HepG2 (cell line): ENCODE results near the gene PNPLA1. TPM values are rescaled to one million over a fixed set of nuclear protein-coding genes. Genes with fewer than 3 reads are reported as not detected.

ENCODE experiments used
- ADNP ChIP-seq: sonication (generic); formaldehyde crosslinking; IDR thresholded peaks from 2 replicates; pipeline ENCODE4 v1.4.0; 2020; ENCODE audit warnings: missing genetic modification reagents
- AGO1 ChIP-seq: fragments of 200-400 bp; formaldehyde crosslinking; IDR thresholded peaks from 2 replicates; pipeline ENCODE4 v1.6.1; 2017; ENCODE audit warnings: mild to moderate bottlenecking, low read depth, low read length, moderate library complexity; ENCODE audit not compliant: poor library complexity, severe bottlenecking
- ARID5B ChIP-seq: IDR thresholded peaks from 2 replicates; pipeline ENCODE4 v1.4.0; 2020; ENCODE audit warnings: mild to moderate bottlenecking, missing genetic modification reagents
- GLI4 ChIP-seq: sonication (generic); formaldehyde crosslinking; IDR thresholded peaks from 2 replicates; pipeline ENCODE4 v1.5.1; 2020; ENCODE audit warnings: missing genetic modification reagents, mild to moderate bottlenecking, moderate library complexity, borderline replicate concordance
- HNF4A ChIP-seq: sonication (generic); formaldehyde crosslinking; IDR thresholded peaks from 2 replicates; pipeline ENCODE4 v1.4.0; 2020; ENCODE audit warnings: missing genetic modification reagents
- HOXA9 ChIP-seq: sonication (generic); formaldehyde crosslinking; IDR thresholded peaks from 2 replicates; pipeline ENCODE4 v1.8.1; 2022; ENCODE audit warnings: missing genetic modification reagents, mild to moderate bottlenecking, moderate library complexity, borderline replicate concordance
- MAF1 ChIP-seq: sonication (generic); formaldehyde crosslinking; IDR thresholded peaks from 2 replicates; pipeline ENCODE4 v1.5.0; 2020; ENCODE audit warnings: missing genetic modification reagents, borderline replicate concordance
- NRL ChIP-seq: sonication (generic); formaldehyde crosslinking; IDR thresholded peaks from 2 replicates; pipeline ENCODE4 v1.5.0; 2020; ENCODE audit warnings: missing genetic modification reagents, mild to moderate bottlenecking, moderate library complexity, borderline replicate concordance
- PBX2 ChIP-seq: IDR thresholded peaks from 2 replicates; pipeline ENCODE4 v1.6.1; 2016; ENCODE audit warnings: control low read depth
- RXRA ChIP-seq: sonication (generic); formaldehyde crosslinking; IDR thresholded peaks from 2 replicates; pipeline ENCODE4 v1.5.1; 2020; ENCODE audit warnings: missing genetic modification reagents
- TBX2 ChIP-seq: sonication (generic); formaldehyde crosslinking; IDR thresholded peaks from 2 replicates; pipeline ENCODE4 v1.5.0; 2020; ENCODE audit warnings: missing genetic modification reagents, mild to moderate bottlenecking, borderline replicate concordance
- ZFX ChIP-seq: sonication (generic); formaldehyde crosslinking; IDR thresholded peaks from 2 replicates; pipeline ENCODE4 v1.4.0; 2020; ENCODE audit warnings: mild to moderate bottlenecking, low read depth, missing genetic modification reagents, moderate library complexity
- ZFY ChIP-seq: sonication (generic); formaldehyde crosslinking; IDR thresholded peaks from 2 replicates; pipeline ENCODE4 v1.4.0; 2020; ENCODE audit warnings: missing genetic modification reagents
- ZNF205 ChIP-seq: IDR thresholded peaks from 2 replicates; pipeline ENCODE4 v1.6.1; 2018; ENCODE audit warnings: missing biosample characterization, missing genetic modification reagents
- ZNF230 ChIP-seq: sonication (generic); formaldehyde crosslinking; IDR thresholded peaks from 2 replicates; pipeline ENCODE4 v1.4.0; 2020; ENCODE audit warnings: mild to moderate bottlenecking, missing genetic modification reagents
- ZNF343 ChIP-seq: sonication (generic); formaldehyde crosslinking; IDR thresholded peaks from 2 replicates; pipeline ENCODE4 v1.4.0; 2020; ENCODE audit warnings: mild to moderate bottlenecking, missing genetic modification reagents
- ZNF547 ChIP-seq: sonication (generic); formaldehyde crosslinking; IDR thresholded peaks from 2 replicates; pipeline ENCODE4 v1.5.1; 2020; ENCODE audit warnings: mild to moderate bottlenecking, missing genetic modification reagents
- polyA plus RNA-seq, 8 experiments: library from polyadenylated mRNA; depleted of rRNA in 3 of 8; stranded (reverse) in 7 of 8; unstranded in 1 of 8; fragments of >200 nt; fragmentation: Illumina TruSeq in 4 of 8; extraction: Trizol in 4 of 8; gene quantifications; 2 replicates each; pipeline versions ENCODE4 v1.2.1 to v1.2.3, GENCODE V29; 2011 to 2016; ENCODE audit warnings: low read depth in 4 of 8, missing spikeins in 1 of 8, mixed read lengths in 1 of 8; ENCODE audit not compliant: insufficient read depth in 1 of 8
- total RNA-seq, 5 experiments: library from RNA; depleted of rRNA; stranded (reverse); fragments of >200 nt; fragmentation: Illumina TruSeq; extraction: Trizol; gene quantifications; 2 replicates each; pipeline ENCODE4 v1.2.3, GENCODE V29; 2016; ENCODE audit warnings: low read depth in 1 of 5
- TF ChIP-seq, protein P1 (sequence below): sonication (generic); formaldehyde crosslinking; IDR thresholded peaks from 2 replicates; pipeline ENCODE4 v1.4.0; 2020; ENCODE audit warnings: missing genetic modification reagents

The PNPLA1 gene
- total and polyA plus RNA-seq, 2 of the 13 experiments (the other 11 are each of a cell fraction or from before 2014, with no cell fraction given) = not detected

DNA sequence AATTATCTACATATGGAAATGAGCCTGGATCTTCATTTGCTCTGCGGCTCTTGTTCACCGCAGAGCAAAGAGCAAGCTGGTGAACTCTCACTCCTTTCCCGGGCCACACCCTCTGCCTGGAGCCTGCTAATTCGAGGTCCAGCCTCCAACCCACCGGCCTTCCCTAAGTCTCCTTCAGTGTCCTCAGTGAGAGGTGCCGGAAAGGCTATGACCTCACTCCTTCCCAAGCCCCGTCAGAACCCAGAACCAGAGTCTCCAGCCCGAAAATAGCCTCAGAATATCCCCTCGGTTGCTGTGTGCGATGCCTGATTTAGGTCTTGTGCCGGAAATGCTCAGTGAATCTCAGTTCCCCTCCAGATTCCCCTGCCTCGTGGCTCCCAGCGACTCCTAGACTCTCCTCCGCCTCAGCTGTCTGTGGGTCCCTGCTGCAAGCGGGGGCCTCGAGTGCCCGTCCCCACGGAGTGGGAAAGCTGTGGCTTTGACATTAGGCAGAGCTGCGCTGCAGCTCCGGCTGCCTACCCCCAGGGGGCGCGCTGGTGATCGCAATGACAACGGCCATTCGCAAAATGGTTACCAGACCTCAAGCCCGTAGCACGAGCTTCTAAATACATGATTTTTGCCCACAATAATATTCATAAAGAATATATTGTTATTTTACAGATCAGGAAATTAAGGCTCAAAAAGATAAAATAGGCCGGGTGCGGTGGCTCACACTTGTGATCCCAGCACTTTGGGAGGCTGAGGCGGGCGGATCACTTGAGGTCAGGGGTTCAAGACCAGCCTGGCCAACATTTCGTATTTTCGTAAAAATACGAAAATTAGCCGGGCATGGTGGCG, 71.0 kb downstream of the PNPLA1 start (continued):
- TF ChIP-seq, protein P1, sequence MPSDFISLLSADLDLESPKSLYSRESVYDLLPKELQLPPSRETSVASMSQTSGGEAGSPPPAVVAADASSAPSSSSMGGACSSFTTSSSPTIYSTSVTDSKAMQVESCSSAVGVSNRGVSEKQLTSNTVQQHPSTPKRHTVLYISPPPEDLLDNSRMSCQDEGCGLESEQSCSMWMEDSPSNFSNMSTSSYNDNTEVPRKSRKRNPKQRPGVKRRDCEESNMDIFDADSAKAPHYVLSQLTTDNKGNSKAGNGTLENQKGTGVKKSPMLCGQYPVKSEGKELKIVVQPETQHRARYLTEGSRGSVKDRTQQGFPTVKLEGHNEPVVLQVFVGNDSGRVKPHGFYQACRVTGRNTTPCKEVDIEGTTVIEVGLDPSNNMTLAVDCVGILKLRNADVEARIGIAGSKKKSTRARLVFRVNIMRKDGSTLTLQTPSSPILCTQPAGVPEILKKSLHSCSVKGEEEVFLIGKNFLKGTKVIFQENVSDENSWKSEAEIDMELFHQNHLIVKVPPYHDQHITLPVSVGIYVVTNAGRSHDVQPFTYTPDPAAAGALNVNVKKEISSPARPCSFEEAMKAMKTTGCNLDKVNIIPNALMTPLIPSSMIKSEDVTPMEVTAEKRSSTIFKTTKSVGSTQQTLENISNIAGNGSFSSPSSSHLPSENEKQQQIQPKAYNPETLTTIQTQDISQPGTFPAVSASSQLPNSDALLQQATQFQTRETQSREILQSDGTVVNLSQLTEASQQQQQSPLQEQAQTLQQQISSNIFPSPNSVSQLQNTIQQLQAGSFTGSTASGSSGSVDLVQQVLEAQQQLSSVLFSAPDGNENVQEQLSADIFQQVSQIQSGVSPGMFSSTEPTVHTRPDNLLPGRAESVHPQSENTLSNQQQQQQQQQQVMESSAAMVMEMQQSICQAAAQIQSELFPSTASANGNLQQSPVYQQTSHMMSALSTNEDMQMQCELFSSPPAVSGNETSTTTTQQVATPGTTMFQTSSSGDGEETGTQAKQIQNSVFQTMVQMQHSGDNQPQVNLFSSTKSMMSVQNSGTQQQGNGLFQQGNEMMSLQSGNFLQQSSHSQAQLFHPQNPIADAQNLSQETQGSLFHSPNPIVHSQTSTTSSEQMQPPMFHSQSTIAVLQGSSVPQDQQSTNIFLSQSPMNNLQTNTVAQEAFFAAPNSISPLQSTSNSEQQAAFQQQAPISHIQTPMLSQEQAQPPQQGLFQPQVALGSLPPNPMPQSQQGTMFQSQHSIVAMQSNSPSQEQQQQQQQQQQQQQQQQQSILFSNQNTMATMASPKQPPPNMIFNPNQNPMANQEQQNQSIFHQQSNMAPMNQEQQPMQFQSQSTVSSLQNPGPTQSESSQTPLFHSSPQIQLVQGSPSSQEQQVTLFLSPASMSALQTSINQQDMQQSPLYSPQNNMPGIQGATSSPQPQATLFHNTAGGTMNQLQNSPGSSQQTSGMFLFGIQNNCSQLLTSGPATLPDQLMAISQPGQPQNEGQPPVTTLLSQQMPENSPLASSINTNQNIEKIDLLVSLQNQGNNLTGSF (CRISPR knock-in tag) = no peak; the same call in 1 of the 2 replicates
- TF ChIP-seq TBX2 (CRISPR knock-in tag) (no peak; the same call in 1 of the 2 replicates), ZNF205 (CRISPR knock-in tag) (peak; percentile 31; the same call in 1 of the 2 replicates), MAF1 (CRISPR knock-in tag) (0 out of 2 replicates have a peak, but pooled peaks have one; percentile 55), AGO1 (no peak), ZFY (CRISPR knock-in tag) (peak; percentile 51; the same call in 1 of the 2 replicates), ARID5B (peak; percentile 46; the same call in 1 of the 2 replicates), NRL (peak; percentile 56; the same call in 1 of the 2 replicates), ADNP (peak; percentile 70; the same call in 1 of the 2 replicates), RXRA (CRISPR knock-in tag) (peak; percentile 58; the same call in 1 of the 2 replicates), ZNF547 (CRISPR knock-in tag) (0 out of 2 replicates have a peak, but pooled peaks have one; percentile 28), HNF4A (CRISPR knock-in tag) (0 out of 2 replicates have a peak, but pooled peaks have one; percentile 5), PBX2 (CRISPR knock-in tag) (no peak), ZFX (no peak), ZNF343 (CRISPR knock-in tag) (peak; percentile 66; the same call in 1 of the 2 replicates), HOXA9 (CRISPR knock-in tag) (no peak), ZNF230 (CRISPR knock-in tag) (peak; percentile 76; the same call in 1 of the 2 replicates), GLI4 (CRISPR knock-in tag) (0 out of 2 replicates have a peak, but pooled peaks have one; percentile 37)
